MCF 10A (cell line): ENCODE measurements around the gene TOP1. TPM values are rescaled to one million over a fixed set of nuclear protein-coding genes. Genes with fewer than 3 reads are reported as not detected.

ENCODE experiments used
- BruUV-seq: library from RNA; stranded (reverse); fragments of 400-500 nt; replicated peaks from 2 replicates; lab custom pipeline; 2021; lab: Mats Ljungman, UMichigan
- CTCF ChIA-PET: fragments of 300-600 bp; sonication (Branson Sonifier 250); formaldehyde crosslinking; extraction: SDS; loops from one replicate; lab custom pipeline; 2021; ENCODE audit warnings: antibody characterized with exemption, inconsistent platforms; lab: Yijun Ruan, JAX
- POLR2A ChIA-PET: fragments of 300-600, 350-650 bp; sonication (Branson Sonifier 250); formaldehyde crosslinking; extraction: SDS; loops from one replicate; lab custom pipeline; 2020; ENCODE audit warnings: antibody characterized with exemption, inconsistent platforms; lab: Yijun Ruan, JAX
- DNase-seq: peaks from one replicate; pipeline ENCODE4 v3.0.0-alpha.2; 2018; ENCODE audit not compliant: unreplicated experiment
- H3K27ac Mint-ChIP-seq: one replicate; pipeline ENCODE4 v1.8.0; 2022; ENCODE audit warnings: mild to moderate bottlenecking, low read depth, mixed read lengths; ENCODE audit not compliant: unreplicated experiment
- H3K27me3 Mint-ChIP-seq: one replicate; pipeline ENCODE4 v1.8.0; 2022; ENCODE audit warnings: mixed read lengths; ENCODE audit not compliant: insufficient read depth, unreplicated experiment
- H3K36me3 Mint-ChIP-seq: one replicate; pipeline ENCODE4 v1.8.0; 2022; ENCODE audit warnings: mild to moderate bottlenecking, moderate library complexity, mixed read lengths; ENCODE audit not compliant: insufficient read depth, unreplicated experiment
- H3K4me1 Mint-ChIP-seq: one replicate; pipeline ENCODE4 v1.8.0; 2022; ENCODE audit warnings: mixed read lengths; ENCODE audit not compliant: insufficient read depth, unreplicated experiment
- H3K4me3 Mint-ChIP-seq: one replicate; pipeline ENCODE4 v1.8.0; 2022; ENCODE audit warnings: mild to moderate bottlenecking, moderate library complexity, mixed read lengths; ENCODE audit not compliant: unreplicated experiment
- H3K9me3 Mint-ChIP-seq: one replicate; pipeline ENCODE4 v1.8.0; 2022; ENCODE audit warnings: mixed read lengths; ENCODE audit not compliant: unreplicated experiment
- CTCF ChIP-seq: fragments of 200-600 bp; IDR thresholded peaks from one replicate; pipeline ENCODE4 v1.8.0; 2022; ENCODE audit warnings: antibody characterized with exemption, mild to moderate bottlenecking; ENCODE audit not compliant: unreplicated experiment
- intact Hi-C: fragments of 100-400 bp; cut with micrococcal nuclease; formaldehyde crosslinking; loops from 2 replicates; pipeline ENCODE4 v1.14.1; 2022
- total RNA-seq: library from RNA; stranded (reverse); gene quantifications from 2 replicates; pipeline ENCODE4 v1.2.3, GENCODE V29; 2022

TOP1 gene
- total RNA-seq, 1 experiment from 2014 or later: 174 TPM

GRCh38 chr20:41007481-41007880, 21.1 kb upstream of the TOP1 start:
- Mint-ChIP-seq H3K27me3 (no peaks in the 10 kb centered on the region), H3K4me1 (peaks cover 41% of the 10 kb centered on the region), H3K4me3 (no peak overlapping the region), H3K36me3 (no peaks in the 10 kb centered on the region), H3K9me3 (no peaks in the 10 kb centered on the region), H3K27ac (no peak overlapping the region)
- no peak for DNase-seq
- no TSS peak for BruUV-seq
- ChIA-PET POLR2A (interaction anchor here (1.2 to 7.3 kb wide), 3 partner anchors 11 to 45 kb away, joined by 5 to 83 read pairs (median 6); partner anchors contain the start of gene TOP1), CTCF (interaction anchor here (0.5 to 4.0 kb wide), 4 partner anchors 13 to 488 kb away, joined by 3 to 34 read pairs (median 4); no protein-coding TSS in a partner anchor)
- no peak for TF ChIP-seq CTCF
- intact Hi-C loops: loop anchor here (10.0 kb wide), 1 partner anchor 317 kb away; no protein-coding TSS in a partner anchor

DNA sequence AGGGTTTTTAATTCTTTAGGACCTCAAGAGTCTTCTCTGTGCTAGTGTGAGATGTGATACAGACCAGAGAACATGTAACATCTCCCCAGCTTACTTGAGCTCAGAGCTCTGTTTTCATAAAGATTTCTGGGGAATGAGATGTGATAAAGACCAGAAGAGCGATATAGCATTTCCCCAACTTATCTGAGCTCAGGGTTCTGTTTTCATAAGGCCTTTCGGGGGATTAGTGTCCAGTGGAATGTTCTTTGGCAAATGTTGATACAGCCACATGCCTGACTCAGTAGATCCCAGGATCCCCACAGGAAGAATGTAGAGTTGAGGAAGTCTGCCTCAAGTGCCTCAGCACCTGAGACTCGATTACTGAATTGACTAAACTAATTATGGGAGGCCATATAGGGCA, 18.7 kb upstream of the TOP1 start:
- CTCF ChIA-PET: interaction anchor here (0.7 to 4.2 kb wide), 2 partner anchors 19 to 37 kb away, joined by 3 to 14 read pairs; no protein-coding TSS in a partner anchor
- H3K36me3 Mint-ChIP-seq: no peaks in the 10 kb centered on the region
- peaks cover 34% of the 10 kb centered on the region for H3K4me1 Mint-ChIP-seq
- no peaks in the 10 kb centered on the region for H3K27me3 Mint-ChIP-seq
- no peak overlapping the region for H3K4me3 Mint-ChIP-seq
- POLR2A ChIA-PET: interaction anchor here (0.6 to 7.3 kb wide), 4 partner anchors 12 to 37 kb away, joined by 3 to 83 read pairs (median 5); partner anchors contain the start of gene TOP1
- TF ChIP-seq CTCF: no peak
- no peak overlapping the region for H3K27ac Mint-ChIP-seq
- BruUV-seq: no TSS peak
- no peaks in the 10 kb centered on the region for H3K9me3 Mint-ChIP-seq
- intact Hi-C loops: loop anchor here (10.0 kb wide), 1 partner anchor 315 kb away; no protein-coding TSS in a partner anchor
- DNase-seq: no peak

GRCh38 chr20:41011551-41012067, 17.0 kb upstream of the TOP1 start:
- POLR2A ChIA-PET: interaction anchor here (0.5 to 1.2 kb wide), 3 partner anchors 16 to 520 kb away, joined by 3 to 9 read pairs (median 5); no protein-coding TSS in a partner anchor
- intact Hi-C loops: no loop called here
- no peak overlapping the region for H3K4me3 Mint-ChIP-seq
- no TSS peak for BruUV-seq
- H3K4me1 Mint-ChIP-seq: peaks cover 23% of the 10 kb centered on the region
- H3K27ac Mint-ChIP-seq: no peak overlapping the region
- no peaks in the 10 kb centered on the region for H3K27me3 Mint-ChIP-seq
- H3K36me3 Mint-ChIP-seq: no peaks in the 10 kb centered on the region
- TF ChIP-seq CTCF: no peak
- H3K9me3 Mint-ChIP-seq: no peaks in the 10 kb centered on the region
- DNase-seq: no peak
- CTCF ChIA-PET: interaction anchor here (0.7 to 4.2 kb wide), 5 partner anchors 10 to 22 kb away, joined by 3 to 14 read pairs (median 4); no protein-coding TSS in a partner anchor

GRCh38 chr20:41014561-41015088, 14.0 kb upstream of the TOP1 start:
- ChIA-PET CTCF (interaction anchor here (0.6 kb wide), 1 partner anchor 17 kb away, joined by 3 read pairs; no protein-coding TSS in a partner anchor), POLR2A (interaction anchor here (1.0 to 2.6 kb wide), 2 partner anchors 10 to 15 kb away, joined by 3 to 14 read pairs; no protein-coding TSS in a partner anchor)

More at GRCh38 chr20:41014561-41015088, 14.0 kb upstream of the TOP1 start:
- no TSS peak for BruUV-seq
- Mint-ChIP-seq H3K27me3 (no peaks in the 10 kb centered on the region), H3K4me1 (peaks cover 22% of the 10 kb centered on the region), H3K9me3 (no peaks in the 10 kb centered on the region), H3K4me3 (no peak overlapping the region), H3K27ac (peak overlapping the region; percentile 28), H3K36me3 (no peaks in the 10 kb centered on the region)
- no peak for DNase-seq
- no peak for TF ChIP-seq CTCF
- intact Hi-C loops: no loop called here
